HG03103 (cell line): ENCODE data around the gene ASF1B.
"Not testable (repeated sequence)": the region's sequence is repeated elsewhere in the genome, so short reads cannot be mapped to it uniquely, and the experiment has no call there.

Experiments
- ATAC-seq: cut with Tn5 transposase; IDR thresholded peaks from one replicate; pipeline ENCODE4 v1.9.1; 2021; ENCODE audit warnings: low read depth; ENCODE audit not compliant: unreplicated experiment

Gene ASF1B

GRCh38 chr19:14160017-14160703 is 23.8 kb upstream of the ASF1B start:
- ATAC-seq = no peak

GRCh38 chr19:14159059-14159458 is 22.7 kb upstream of the ASF1B start:
- no peak for ATAC-seq

- no peak for ATAC-seq
Observed at GRCh38 chr19:14158276-14159023, 22.1 kb upstream of the ASF1B start.

- no peak for ATAC-seq
Observed at GRCh38 chr19:14156971-14157717, 20.8 kb upstream of the ASF1B start.

GRCh38 chr19:14156122-14156521 is 19.7 kb upstream of the ASF1B start:
- no peak for ATAC-seq

GRCh38 chr19:14155371-14155770 is 19.0 kb upstream of the ASF1B start:
- ATAC-seq = no peak

GRCh38 chr19:14152713-14153112 is 16.3 kb upstream of the ASF1B start:
- ATAC-seq = no peak

- no peak for ATAC-seq
Observed at GRCh38 chr19:14150770-14151661, 14.6 kb upstream of the ASF1B start.

GRCh38 chr19:14150041-14150769 is 13.8 kb upstream of the ASF1B start:
- no peak for ATAC-seq

GRCh38 chr19:14149509-14149994 is 13.2 kb upstream of the ASF1B start:
- no peak for ATAC-seq

- no peak for ATAC-seq
Observed at GRCh38 chr19:14148751-14149410, 12.5 kb upstream of the ASF1B start.

- ATAC-seq = no peak
Observed at GRCh38 chr19:14147797-14148605, 11.6 kb upstream of the ASF1B start.

GRCh38 chr19:14146789-14147216 is 10.4 kb upstream of the ASF1B start:
- ATAC-seq = no peak

GRCh38 chr19:14146169-14146568 is 9.8 kb upstream of the ASF1B start:
- ATAC-seq = not testable (repeated sequence)

- ATAC-seq = no peak
Observed at GRCh38 chr19:14145381-14145780, 9.0 kb upstream of the ASF1B start.

- no peak for ATAC-seq
Observed at GRCh38 chr19:14142262-14143190, 6.1 kb upstream of the ASF1B start.

GRCh38 chr19:14141041-14141440 is 4.7 kb upstream of the ASF1B start:
- no peak for ATAC-seq
